ENCODE data around the gene CELSR3. TPM values are rescaled to one million over a fixed set of nuclear protein-coding genes. Genes with fewer than 3 reads are reported as not detected.

CELSR3 gene
- total RNA-seq, 3 donors from 2014 or later (not counting 1 experiment from before 2014, with no cell fraction given): 2.0 to 3.4 (median 2.6) TPM

DNA sequence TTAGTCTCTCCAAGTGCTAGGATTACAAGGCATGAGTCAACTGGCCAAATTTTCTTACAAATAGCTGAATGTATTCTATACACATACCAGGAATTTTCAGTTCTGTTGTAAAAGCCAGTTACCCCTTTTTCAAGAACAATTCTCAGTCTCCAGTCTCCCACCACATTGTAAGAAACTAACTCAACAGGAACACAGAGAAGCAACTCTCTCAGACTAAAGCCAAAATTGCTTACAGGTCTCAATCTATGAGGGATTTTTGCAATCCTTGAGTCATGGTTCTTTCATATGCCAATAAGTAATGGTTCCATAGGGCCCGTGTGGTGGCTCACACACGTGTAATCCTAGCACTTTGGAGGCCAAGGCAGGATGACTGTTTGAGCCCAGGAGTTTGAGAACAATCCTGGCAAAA is 45.8 kb upstream of the CELSR3 start:
- ATAC-seq (no peak), DNase-seq (no peak)
- Histone ChIP-seq H3K4me3 (ENCODE audit: low read length) (no peak overlapping the region), H3K9me3 (ENCODE audit: control insufficient read depth, insufficient read depth, low read length) (no peaks in the 10 kb centered on the region), H3K4me1 (ENCODE audit: control insufficient read depth, insufficient read depth, low read length) (peaks cover 32% of the 10 kb centered on the region), H3K27me3 (ENCODE audit: control insufficient read depth, insufficient read depth, low read length) (no peaks in the 10 kb centered on the region), H3K36me3 (ENCODE audit: control insufficient read depth, insufficient read depth, low read length) (peaks cover 18% of the 10 kb centered on the region), H3K27ac (ENCODE audit: low read length) (no peak overlapping the region)
- Mint-ChIP-seq H3K27me3 (ENCODE audit: low read depth in 2 of 2) (no peaks in the 10 kb centered on the region), H3K36me3 (no peaks in the 10 kb centered on the region), H3K9me3 (no peaks in the 10 kb centered on the region), H3K4me3 (no peak overlapping the region), H3K27ac (peak overlapping the region; percentile 45 to 71), H3K4me1 (peaks cover 47 to 57% of the 10 kb centered on the region in 2 donors)
- 61% methylated on average over 2 of the region's 2 CpGs for WGBS (ENCODE audit: insufficient coverage)
- no peak for TF ChIP-seq CTCF (IDR thresholded peaks at IDR 0.05)
- intact Hi-C loops (cut with micrococcal nuclease): no loop called here

DNA sequence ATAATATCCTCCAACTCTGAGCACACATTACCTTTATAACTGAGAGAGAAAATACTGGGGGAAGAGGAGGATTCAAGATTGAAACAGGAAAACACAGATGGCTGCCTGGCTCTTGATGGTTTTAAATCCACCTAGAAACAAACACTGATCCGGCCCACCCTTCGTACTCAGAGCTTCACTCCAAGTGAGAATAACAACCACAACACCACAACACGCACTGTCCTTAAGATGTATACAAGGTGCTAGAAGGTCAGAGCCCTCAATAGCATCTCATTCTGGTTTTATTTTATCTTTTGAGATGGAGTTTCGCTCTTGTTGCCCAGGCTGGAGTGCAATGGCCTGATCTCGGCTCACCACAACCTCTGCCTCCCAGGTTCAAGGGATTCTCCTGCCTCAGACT is 44.5 kb upstream of the CELSR3 start:
- 49% methylated on average over 5 of the region's 5 CpGs for WGBS (ENCODE audit: insufficient coverage)
- Mint-ChIP-seq H3K4me3 (peak overlapping the region; percentile 21), H3K9me3 (no peaks in the 10 kb centered on the region), H3K4me1 (peaks cover 52 to 62% of the 10 kb centered on the region in 2 donors), H3K27me3 (ENCODE audit: low read depth in 2 of 2) (no peaks in the 10 kb centered on the region), H3K27ac (peak overlapping the region; percentile 69 to 78), H3K36me3 (peaks cover 7% of the 10 kb centered on the region)
- H3K27me3 ChIP-seq (ENCODE audit: control insufficient read depth, insufficient read depth, low read length): no peaks in the 10 kb centered on the region
- no peaks in the 10 kb centered on the region for H3K9me3 ChIP-seq (ENCODE audit: control insufficient read depth, insufficient read depth, low read length)
- peaks cover 18% of the 10 kb centered on the region for H3K36me3 ChIP-seq (ENCODE audit: control insufficient read depth, insufficient read depth, low read length)
- intact Hi-C loops (cut with micrococcal nuclease): no loop called here
- H3K27ac ChIP-seq (ENCODE audit: low read length): no peak overlapping the region
- H3K4me3 ChIP-seq (ENCODE audit: low read length): no peak overlapping the region
- ATAC-seq (peak; percentile 88 to 96 (median 95)), DNase-seq (no peak)
- no peak for TF ChIP-seq CTCF (IDR thresholded peaks at IDR 0.05)
- peaks cover 21% of the 10 kb centered on the region for H3K4me1 ChIP-seq (ENCODE audit: control insufficient read depth, insufficient read depth, low read length)

DNA sequence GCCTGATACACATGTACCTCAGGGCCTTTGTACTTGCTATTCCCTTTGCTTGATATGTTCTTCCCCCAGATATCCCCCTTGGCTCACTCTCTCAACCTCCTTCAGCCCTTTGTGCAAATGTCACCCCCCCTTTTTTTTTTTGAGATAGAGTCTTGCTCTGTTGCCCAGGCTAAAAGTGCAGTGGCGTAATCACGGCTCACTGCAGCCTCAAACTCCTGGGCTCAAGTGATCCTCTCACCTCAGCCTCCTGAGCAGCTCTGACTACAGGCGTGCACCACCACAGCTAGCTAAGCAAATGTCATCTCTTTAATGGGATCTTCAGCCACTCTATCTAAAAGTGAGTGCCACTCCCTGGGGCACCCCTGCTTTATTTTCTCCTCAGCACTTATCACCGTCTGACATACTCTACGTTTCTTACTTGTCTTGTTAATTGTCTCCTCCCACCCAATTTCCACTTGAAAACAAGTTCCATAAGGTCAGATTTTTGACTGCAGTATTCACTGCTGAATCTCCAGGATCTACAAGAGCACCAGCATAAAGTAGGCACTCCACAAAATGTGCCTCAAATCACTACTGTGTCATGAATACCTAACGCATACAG is 39.7 kb upstream of the CELSR3 start:
- H3K36me3 Mint-ChIP-seq: peaks cover 7% of the 10 kb centered on the region

More for the DNA sequence above, 39.7 kb upstream of the CELSR3 start:
- H3K27me3 Mint-ChIP-seq (ENCODE audit: low read depth in 2 of 2): no peaks in the 10 kb centered on the region
- peaks cover 39 to 42% of the 10 kb centered on the region in 2 donors for H3K4me1 Mint-ChIP-seq
- Histone ChIP-seq H3K4me1 (ENCODE audit: control insufficient read depth, insufficient read depth, low read length) (peaks cover 9% of the 10 kb centered on the region), H3K27ac (ENCODE audit: low read length) (no peak overlapping the region), H3K27me3 (ENCODE audit: control insufficient read depth, insufficient read depth, low read length) (no peaks in the 10 kb centered on the region), H3K36me3 (ENCODE audit: control insufficient read depth, insufficient read depth, low read length) (peaks cover 21% of the 10 kb centered on the region), H3K4me3 (ENCODE audit: low read length) (no peak overlapping the region), H3K9me3 (ENCODE audit: control insufficient read depth, insufficient read depth, low read length) (no peaks in the 10 kb centered on the region)
- peak overlapping the region; percentile 47 to 49 for H3K27ac Mint-ChIP-seq
- ATAC-seq (no peak), DNase-seq (no peak)
- H3K9me3 Mint-ChIP-seq: no peaks in the 10 kb centered on the region
- H3K4me3 Mint-ChIP-seq: no peak overlapping the region
- no peak for TF ChIP-seq CTCF (IDR thresholded peaks at IDR 0.05)
- intact Hi-C loops (cut with micrococcal nuclease): no loop called here
- WGBS (ENCODE audit: insufficient coverage): 91% methylated on average over 6 of the region's 6 CpGs
